Stimulated activated CD4-positive, alpha-beta T cell treated with anti-CD3 and anti-CD28 coated beads, Interleukin-1b, Interleukin-23, amount 100 ng/mL, for 4 hours (primary cell): ENCODE data around the gene G6PD.
"Not testable (repeated sequence)": the region's sequence is repeated elsewhere in the genome, so short reads cannot be mapped to it uniquely, and the experiment has no call there.

Experiments
- DNase-seq, 2 donors: peaks; one replicate each; pipeline ENCODE4 v3.0.0-alpha.2; 2020; ENCODE audit warnings: low read depth in 2 of 2

G6PD gene

DNA sequence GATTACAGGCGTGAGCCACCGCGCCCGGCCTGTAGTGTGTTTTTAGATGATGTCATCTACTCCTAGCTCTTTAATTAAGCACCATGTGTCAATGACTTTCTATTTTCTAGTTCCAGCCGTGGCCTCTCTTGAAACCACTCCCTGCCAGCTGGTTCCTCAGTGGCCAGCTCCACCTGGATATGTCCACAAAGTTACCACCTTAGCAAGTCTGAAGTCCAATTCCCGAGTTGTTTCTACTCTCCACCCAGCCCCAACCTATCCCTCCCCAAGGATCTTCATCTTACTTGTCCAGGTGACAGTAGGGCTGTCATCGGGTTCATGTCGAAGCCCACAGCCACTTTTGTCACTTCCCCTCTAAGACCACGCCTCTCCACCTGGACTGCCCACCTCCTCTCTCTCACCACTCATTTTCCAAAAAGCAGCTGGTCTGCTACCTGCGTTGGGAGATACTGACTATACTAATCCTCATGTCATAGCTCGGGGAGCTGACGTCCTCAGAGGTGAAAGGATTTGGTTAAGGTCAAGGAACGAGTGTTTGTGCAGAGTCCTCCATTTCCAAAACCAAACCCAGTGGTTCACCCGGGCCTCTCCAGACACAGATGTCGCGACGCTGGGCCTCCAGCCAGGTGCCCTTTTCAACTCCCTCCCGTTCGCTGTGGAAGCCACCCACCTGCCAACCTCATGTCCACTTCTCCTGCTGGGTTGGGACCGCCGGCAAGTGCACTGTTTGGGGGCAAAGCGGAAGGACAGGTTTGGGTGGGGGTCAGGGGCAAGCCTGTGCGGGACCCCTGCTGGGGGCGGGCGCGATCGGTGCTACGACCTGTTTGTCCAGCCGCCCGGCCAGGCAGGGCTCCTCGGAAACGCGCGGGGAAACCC lies 31.3 kb downstream of the G6PD start:
- DNase-seq, result no peak

DNA sequence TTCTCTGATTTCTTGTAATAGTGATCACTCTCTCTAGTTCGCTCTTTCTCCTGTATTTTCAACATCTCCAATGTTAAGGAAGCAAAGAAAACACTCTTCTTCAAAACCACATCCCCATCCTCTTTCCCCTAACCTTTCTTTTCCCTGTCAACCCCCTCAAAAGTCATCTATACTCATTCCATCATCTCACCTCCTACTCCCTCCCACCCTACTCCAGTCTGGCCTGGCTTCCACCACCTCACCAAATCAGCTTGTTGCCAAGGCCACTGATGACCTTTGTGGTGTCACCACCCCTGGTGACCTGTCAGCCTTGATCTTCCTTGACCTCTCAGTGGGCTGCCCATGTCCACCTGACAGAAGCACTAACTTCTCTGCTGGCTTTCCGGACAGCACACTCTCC lies 32.9 kb downstream of the G6PD start:
- DNase-seq, result no peak

DNA sequence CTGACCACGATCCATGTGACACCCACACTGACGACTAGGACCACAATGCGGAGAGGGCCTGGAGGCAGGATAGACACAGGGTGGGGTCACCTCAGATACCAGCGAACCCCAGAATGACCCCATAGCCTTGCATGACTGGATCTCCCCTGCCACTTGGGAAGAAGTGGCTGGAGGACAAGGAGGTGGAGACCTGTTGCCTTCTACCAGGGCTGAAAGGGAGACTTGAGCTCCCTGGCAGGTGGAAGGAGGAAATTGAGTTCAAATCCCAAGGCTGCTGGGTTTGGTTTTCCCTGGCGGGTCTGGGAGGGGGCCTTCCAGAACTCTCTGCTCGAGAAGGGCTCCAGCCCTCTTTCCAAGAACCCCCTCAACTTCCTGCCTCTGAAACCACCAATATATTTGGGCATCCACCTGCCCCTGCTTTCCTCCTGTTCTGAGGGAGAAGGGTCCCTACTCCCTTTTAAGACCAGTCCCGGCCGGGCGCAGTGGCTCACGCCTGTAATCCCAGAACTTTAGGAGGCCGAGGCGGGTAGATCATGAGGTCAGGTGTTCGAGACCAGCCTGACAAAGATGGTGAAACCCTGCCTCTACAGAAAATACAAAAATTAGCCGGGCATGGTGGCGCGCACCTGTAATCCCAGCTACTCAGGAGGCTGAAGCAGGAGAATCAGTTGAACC lies 33.6 kb downstream of the G6PD start:
- no peak for DNase-seq

DNA sequence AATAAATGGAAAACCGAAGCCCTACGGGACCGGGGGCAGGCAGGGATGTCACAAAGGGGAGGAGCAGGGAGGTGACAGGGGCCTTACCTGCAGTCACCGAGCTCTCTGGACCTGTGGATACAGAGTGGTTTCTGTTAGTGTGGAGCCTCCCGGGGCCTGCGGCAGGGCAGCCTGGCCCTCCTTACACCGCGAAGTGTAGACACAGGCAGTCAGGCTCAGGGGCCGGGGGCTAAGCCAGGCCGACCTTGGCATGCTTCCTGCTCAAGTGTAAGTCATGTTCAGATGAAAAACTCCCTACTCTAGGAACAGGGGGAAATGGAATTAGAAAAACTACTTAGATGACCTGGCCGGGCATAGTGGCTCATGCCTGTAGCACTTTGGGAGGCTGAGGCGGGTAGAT lies 34.9 kb downstream of the G6PD start:
- no peak for DNase-seq

DNA sequence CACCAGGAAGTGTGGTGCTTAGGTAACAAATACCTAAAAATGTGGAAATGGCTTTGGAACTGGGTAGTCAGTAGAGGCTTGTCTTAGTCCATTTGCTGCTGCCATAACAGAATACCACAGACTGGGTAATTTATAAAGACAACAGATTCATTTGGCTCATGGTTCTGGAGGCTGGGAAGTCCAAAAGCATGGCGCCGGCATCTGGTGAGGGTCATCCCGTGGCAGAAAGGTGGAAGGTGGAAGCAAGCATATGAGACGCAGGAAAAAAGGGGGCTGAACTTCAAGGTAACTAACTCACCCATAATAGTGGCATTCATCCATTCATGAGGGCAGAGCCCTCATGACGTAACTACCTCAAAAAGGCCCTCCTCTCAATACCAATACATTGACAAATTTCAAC lies 37.2 kb downstream of the G6PD start:
- DNase-seq, result no peak

DNA sequence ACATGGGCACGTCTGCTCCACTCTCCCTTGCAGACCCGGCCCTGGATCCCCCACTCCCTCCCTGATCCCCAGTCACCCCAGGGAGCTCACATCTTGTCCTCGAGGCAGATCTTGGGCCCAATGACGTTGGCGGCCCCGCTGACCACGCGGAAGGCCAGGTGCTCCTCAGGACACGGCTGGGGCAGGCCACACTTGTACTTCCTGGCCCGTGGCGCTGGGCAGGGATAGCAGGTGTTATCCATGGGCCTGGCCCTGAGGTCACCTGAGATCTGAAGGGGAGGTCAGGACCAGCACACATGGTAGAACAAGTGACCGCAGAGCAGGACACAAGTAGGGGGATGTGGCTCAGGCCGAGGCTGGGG lies 38.3 kb downstream of the G6PD start:
- DNase-seq, result no peak

DNA sequence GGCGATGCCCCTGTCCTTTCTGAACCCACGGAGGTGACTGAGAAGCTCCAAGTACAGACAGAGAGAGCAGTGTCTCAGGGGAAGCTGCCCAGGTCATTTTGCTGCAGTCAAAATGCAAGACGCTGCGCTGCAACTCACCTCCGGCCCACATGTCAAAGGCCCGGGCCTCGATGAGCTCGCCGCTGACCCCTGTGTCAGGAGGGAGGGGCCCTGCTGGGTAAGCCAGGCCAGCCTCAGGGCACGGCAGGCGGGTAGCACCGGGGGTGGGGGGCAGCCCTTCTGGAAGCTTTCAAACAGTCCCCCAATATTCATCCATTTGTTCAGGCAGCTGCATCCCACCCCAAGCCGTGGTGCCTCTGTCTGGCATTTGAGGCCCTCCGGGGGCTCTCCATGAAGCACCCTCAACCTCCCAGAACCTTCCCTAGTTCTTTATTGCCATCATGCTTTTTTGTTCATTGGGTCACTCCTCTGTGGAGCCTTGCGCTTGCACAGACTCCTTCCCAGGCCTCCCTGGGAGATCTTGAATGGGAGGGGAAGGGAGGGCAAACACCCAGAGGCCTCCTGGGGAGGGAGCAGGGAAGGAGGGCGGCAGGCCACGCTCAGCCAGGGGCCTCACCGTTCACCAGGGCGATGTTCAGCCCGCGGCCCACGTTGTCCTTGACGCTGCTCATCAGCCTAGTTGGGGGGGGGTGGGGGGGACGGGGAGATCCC lies 38.8 kb downstream of the G6PD start:
- DNase-seq, result no peak

DNA sequence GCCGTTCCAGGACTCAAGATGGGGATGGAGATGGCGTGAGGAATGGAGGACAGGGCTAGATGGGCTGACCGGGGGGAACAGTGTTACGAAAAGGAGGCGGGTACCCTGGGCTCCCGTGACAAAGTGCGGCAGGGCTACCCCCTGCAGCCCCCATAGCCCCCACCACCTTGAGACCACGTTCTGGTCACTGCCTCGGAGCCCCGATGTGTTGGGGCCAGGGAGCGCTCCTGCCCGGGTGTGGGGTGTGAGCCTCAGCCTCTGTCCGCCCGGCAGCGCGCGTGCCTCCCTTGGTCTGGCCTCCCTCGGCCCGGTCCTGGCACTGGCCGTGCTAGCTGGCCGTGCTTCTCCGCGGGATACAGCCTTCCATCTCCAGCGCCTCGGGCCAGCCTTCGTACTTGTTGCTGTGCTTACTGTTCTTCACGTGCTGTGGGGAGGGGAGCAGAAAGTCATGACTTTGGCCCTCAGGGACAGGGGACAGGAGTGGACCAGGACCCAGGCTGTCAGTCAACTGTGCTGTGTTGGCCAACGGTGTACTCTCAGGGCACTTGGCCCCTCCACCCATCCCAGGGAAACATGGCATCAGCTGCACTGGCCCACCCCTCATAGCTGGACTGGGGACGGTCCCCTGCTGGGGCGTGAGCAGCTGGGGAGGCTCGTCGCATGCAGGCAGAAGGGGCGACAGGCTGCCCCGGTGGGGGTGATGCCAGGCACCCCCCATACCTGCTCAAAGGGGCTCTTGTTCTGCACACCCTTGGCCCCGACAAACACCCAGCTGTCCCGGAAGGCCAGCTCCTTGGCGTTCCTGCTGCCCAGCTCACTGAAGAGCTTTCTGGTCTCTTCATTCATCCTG lies 39.9 kb downstream of the G6PD start:
- no peak for DNase-seq

DNA sequence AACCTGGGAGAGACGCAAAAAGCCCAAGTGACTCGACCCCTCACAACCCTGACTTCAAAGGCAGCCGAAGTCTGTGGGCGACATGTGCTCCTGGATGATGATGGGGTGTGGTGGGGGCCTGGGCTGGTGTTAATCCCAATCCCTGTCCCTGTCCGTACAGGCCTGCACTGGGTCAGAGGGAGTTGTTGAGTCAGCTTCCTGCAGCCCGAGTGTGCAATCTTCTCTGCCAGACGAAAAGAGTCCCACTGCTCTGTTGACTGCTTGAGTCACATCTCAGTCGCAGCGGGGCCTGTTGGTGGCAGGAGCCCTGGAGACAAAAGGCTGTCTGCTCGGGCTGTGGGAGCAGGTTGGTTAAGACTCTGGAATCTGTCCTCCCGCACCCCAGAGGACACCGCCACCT lies 40.9 kb downstream of the G6PD start:
- DNase-seq, result no peak

DNA sequence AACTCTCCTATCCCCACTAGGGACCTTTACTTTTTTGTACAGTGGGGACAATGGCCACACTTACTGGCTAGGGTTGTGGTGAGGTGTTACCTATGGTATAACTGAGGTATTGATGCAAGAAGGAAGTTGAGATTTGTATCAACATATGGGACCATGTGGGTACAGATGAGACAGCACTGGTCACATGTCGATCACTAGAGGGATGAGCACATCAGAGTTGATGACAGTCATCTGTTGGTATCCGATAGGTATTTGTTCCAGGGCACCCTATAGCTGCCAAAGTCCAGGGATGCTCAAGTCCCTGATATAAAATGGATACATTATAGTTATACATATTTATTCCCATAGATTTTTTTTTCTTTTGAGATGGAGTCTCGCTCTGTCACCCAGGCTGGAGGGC lies 43.7 kb downstream of the G6PD start:
- DNase-seq, result no peak

DNA sequence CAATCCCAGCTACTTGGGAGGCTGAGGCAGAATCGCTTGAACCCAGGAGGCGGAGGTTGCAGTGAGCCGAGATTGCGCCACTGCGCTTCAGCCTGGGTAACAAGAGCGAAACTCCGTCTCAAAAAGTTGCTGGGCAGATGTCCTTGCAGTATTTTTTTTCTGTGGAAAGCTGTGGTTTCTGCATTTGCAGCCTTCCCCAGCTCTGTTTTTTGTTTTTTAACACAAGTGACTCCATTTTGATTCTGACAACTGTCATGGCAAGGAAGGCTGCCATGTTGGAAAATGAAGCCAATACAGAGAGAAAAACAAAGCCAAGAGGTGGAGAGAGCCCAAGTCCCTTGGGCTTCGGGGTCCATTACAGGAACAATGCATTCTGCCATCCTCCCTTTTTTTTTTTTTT lies 44.5 kb downstream of the G6PD start:
- DNase-seq, result no peak

DNA sequence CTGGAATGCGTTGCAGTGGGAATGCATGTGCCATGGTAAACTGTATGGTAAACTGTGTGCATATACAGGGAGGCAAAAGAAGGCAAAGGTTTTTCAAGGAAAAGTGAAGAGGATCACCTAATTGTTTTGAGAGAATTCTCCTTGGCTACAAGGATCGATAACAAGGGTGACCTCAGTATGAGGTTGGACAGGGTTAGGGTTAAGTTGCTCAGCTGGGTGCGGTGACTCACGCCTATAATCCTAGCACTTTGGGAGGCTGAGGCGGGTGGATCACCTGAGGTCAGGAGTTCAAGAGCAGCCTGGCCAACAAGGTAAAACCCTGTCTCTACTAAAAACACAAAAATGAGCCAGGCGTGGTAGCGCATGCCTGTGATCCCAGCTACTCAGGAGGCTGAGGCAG lies 45.2 kb downstream of the G6PD start:
- not testable (repeated sequence) for DNase-seq

DNA sequence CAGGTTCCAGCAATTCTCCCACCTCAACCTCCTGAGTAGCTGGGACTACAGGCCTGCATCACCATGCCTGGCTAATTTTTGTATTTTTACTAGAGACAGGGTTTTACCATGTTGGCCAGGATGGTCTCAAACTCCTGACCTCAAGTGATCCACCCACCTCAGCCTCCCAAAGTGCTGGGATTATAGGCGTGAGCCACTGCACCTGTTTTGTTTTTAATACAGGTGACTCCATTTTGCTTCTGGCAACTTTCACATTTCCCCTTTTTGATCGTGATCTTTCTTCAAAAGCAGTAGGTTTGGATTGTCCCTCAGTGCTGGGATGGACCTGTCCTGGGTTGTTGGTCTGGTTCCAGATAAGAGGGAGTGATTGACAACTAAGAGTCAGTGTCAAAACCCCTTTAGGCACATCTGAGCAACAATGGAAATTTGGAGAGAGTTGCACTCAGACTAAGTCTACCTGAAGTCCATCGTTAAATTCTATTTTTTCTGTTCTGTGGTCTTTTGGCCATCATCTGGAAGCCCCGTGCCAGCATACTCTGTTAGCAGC lies 50.0 kb downstream of the G6PD start:
- not testable (repeated sequence) for DNase-seq

DNA sequence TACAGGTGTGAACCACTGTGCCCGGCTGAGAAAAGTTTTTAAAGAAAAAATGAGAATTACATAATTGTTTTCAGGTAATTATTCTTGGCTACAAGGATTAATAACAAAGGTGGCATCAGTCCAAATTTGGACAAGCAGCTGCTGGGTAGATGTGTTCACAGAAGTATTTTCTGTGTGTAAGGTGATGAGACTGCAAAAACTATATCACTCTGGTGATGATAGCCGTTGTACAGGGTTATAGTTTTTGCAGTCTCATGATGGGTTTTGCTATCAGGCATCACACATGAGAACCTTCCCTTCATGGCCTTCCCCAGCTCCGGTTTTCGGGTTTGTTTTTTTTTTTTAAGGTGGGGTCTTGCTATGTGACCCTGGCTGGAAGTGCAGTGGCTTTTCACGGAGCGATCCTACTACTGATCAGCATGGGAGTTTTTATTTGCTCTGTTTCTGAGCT lies 51.1 kb downstream of the G6PD start:
- no peak for DNase-seq

DNA sequence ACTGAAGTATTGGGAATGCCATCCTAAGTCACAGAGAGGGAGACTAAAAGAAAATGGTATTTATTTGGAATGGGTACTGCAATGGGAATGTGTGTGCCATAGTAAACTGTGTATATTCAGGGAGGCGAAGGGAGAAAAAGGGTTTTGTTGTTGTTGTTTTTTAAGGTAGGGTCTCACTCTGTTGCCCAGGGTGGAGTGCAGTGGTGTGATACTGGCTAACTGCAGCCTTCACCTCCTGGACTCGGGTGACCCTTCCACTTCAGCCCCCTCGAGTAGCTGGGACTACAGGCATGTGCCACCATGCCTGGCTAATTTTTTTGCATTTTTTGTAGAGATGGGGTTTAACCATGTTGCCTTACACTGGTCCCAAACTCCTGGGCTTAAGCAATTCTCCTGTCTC lies 51.9 kb downstream of the G6PD start:
- DNase-seq, result no peak

DNA sequence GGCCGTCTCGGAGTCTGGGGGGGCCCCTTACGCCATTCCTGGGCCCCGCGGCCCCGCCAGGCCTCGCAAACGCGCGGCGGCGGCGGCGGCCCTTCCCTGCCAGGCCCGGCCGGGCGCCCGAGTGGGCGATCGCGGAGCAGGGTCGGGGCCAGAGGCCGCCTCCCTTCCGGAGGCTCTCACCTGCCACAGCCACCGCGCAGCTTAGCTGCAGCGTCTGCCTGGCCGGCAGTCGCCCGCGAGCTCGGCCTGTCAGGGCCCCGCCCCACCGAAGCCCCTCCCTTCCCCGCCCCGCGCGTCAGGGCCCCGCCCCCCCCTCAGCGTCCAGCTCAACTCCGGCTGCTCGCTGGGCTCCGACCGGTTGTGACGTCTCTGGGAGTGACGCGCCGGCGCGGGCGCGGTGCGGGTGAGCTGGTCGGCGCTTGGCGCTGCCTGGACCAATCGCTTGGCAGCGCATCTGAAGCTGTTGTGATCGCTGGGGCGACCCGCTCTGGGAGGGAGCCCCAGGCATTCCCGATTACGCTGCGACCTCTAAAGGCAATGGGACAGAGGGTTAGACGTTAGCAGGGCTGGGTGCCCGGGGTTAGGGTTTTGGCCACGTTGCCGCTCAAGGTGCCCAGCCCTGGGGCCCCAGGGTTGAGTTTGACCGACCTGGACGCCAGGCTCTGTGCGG lies 56.1 kb downstream of the G6PD start, which contains the start of gene SLC10A3:
TSS of gene SLC10A3 (minus strand) at position 216 of the 670 bp plus-strand sequence. CDS start 1,689 bp downstream, outside the sequence.
- DNase-seq, result peak; percentile 72 to 83

DNA sequence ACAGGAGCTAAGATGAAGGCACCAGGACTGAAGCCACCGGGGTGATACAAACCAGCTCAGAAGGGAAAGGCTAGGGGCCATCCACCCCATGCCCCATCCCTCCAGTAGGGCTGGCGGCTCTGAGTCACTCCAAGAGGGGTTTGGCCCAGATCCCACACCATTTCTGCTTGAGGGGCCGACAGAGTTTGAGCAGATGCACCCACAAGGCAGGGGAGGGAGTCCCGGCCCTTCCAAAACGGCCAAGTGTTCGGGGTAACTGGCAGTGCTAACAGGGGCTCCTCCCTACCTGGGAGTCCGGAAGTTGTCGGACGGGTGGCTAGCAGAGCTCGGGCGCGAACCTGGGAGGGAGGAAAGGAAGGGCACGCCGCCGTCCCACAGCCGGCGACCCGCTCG lies 56.6 kb downstream of the G6PD start:
- peak in 1 of 2 donors; percentile 12 for DNase-seq

DNA sequence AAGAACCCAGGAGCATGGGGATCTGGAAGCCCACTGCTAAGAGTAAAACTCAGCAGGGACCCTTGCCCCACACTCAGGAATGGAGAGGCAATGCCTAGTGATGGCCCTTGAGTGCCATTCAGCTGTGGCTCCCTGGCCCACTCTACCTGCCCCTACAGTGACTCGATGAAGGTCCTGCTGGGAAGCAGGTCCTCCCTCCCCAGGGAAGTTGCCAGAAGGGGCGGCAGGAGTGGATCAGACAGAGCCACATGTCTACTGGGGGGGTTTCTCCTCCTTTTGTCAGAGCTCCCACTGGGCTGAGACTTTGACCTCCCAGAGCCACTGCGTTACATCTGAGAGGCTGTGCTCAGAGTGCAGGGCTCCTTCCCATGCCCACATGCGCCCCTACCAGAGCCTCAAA lies 57.5 kb downstream of the G6PD start:
- no peak for DNase-seq

DNA sequence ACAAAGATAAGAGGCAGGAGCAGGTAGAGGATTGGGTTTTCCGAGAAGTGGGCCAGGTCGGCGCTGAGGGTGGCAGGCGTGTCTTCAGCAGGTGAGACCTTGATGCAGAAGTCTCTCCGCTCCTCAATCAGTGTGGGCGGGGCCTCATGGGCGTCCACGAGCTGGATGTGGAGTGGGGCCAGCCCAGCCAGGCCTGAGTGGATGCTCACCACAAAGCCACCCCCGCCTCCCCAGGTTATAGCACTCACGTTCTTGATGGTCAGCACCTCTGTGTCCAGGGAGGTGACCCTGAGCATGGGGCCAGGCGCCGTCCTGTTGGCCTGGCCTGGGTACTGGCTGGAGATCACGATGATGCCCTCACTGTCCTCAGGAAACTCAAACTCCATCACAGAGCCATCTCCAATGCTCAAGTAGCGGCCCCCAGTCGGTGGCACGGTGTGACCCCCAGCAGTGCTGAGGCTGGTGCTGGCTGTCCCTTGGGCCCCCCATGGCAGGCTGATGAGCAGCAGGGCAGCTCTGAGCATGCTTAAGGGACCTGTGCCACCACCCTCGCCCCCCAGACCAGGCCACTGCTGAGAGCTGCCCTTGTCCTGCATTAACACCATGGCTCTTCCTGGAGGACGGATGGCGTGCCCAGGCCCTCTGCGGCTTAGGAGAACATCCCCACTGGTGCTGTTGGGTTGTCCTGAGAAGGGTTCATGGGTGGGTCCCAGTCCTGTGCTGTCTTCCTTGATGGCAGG lies 58.1 kb downstream of the G6PD start:
- DNase-seq, result no peak
